AG04449 (cell line): ENCODE results near the gene SOAT2.

Source experiments
- CTCF ChIA-PET: fragments of 350-600 bp; formaldehyde crosslinking; extraction: SDS; loops from one replicate; lab custom pipeline; 2021; ENCODE audit warnings: antibody characterized with exemption; lab: Yijun Ruan, JAX
- POLR2A ChIA-PET: fragments of 400-600, 350-600 bp; formaldehyde crosslinking; extraction: SDS; loops from one replicate; lab custom pipeline; 2020; ENCODE audit warnings: antibody characterized with exemption, inconsistent platforms; lab: Yijun Ruan, JAX
- DNase-seq: peaks from one replicate; pipeline ENCODE4 v3.0.0-alpha.2; 2010; ENCODE audit warnings: low read depth, low spot score
- H3K4me3 ChIP-seq: 2 replicates; pipeline ENCODE4 v1.5.1; 2011; ENCODE audit warnings: low read depth, mild to moderate bottlenecking, control low read depth, low read length
- CTCF ChIP-seq: IDR thresholded peaks from one replicate; pipeline ENCODE4 v1.5.1; 2011; ENCODE audit warnings: mild to moderate bottlenecking, moderate library complexity, low read length, control low read depth, inconsistent platforms; ENCODE audit not compliant: insufficient read depth; ENCODE audit errors: missing control alignments

The SOAT2 gene

DNA sequence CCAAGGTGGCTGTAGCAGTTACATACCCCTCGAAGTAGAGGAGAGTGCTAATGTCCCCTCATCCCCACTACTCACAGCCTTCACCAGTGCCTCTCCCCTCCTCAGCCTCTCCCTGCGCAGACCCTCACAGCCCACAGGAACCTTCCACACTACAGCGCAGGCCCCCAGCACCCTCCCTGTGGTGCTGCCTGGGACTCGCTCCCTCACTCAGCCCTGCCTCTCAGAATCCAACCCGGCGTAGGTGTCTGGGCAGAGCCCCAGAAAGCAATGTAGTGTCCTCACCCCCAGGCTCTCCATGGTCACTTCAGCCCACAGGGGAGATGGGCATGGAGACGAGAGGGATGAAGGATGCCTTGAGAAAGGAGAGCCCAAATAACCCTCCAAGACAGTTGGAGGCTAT lies 66.4 kb downstream of the SOAT2 start:
- no peak for TF ChIP-seq CTCF
- no peak overlapping the region for H3K4me3 ChIP-seq
- DNase-seq: no peak
- CTCF ChIA-PET: interaction anchor here (1.1 to 13.4 kb wide), 2 partner anchors 9 to 70 kb away, joined by 3 to 148 read pairs; no protein-coding TSS in a partner anchor
- POLR2A ChIA-PET: no interaction called here

DNA sequence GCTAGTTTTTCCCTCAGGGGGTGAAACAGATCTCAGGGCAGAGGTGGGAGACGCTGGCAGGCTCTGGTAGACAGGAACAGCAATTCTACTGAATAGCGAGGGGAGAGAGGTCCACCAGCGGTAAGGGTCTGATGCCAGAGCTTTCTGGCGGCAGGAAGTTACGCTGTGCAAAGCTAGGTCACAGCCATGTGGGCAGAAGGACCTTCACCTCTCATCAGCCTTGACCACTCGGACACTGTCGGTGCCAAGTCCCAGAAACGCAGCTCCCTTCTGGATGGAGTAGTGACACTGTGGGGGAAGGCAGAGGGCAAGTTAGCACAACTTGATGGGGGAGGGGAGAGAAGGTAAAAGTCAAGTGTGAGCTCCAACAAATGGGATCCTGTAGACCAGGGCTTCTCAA lies 66.9 kb downstream of the SOAT2 start:
- ChIA-PET POLR2A (no interaction called here), CTCF (interaction anchor here (1.1 to 13.4 kb wide), 2 partner anchors 10 to 71 kb away, joined by 3 to 148 read pairs; no protein-coding TSS in a partner anchor)
- TF ChIP-seq CTCF: no peak
- no peak for DNase-seq
- H3K4me3 ChIP-seq: no peak overlapping the region

DNA sequence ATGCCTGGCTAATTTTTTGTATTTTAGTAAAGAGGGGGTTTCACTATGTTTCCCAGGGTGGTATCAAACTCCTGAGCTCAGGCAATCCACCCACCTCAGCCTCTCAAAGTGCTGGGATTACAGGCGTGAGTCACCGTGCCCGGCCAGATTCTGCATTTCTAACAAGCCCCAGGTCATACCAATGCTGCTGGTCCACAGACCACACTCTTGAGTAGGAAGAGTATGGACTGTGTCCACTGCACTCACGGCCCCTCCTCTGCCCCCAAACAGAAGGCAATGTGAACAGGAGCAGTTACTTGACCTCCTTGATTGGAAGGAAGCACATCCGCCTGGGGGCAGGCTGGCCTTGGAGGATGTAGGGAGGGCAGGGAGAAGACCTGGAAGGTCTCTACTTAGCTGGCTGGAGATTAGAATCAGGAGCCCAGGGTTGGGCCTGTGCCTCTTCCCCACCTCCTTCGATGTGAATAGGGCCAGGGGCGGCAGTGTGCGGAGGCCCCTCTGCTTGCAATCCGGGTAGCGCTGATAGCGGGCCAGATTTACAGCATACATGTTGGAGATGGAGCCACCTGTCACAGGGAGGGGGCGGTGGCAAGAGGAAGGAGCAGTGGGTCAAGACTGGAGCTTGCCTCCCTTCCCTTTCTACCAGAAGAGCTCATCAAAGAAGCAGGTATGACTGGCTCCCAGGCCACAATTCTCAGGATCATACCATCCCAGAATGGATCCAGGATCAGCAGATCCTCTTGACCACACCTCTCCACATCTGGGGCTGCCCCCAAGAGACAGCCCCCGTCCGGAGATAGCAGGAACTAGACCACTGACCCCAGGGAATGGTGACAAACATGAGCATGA lies 67.8 kb downstream of the SOAT2 start:
- no peak for TF ChIP-seq CTCF

DNA sequence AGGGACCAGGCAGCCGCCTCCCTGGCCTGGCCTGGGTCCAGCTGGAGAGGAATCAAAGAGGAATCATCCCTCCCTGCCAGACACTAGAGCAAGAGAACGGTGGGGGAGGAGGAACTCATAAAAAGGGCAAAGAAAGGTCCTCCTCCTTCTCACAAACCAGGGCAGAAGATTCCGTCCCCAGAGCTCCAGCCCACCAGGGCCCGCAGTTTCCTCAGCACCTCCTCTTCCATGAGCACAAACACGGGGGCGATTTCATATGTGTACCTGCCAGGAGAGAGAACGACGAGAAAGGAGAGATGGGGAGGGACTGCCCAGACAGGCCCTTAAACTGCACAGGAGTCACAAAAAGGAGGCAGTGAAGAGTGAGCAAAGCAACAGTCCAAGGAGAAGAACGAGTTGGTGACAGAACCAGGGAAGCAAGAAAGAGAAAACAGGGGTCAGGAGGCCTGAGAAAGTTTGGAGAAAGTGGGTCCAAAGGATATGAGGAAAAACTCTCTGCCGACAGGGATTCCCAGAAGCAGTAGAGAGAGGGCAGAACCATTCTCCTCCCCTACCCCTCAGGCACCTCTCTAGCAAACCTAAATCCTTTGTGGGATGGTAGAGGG lies 68.5 kb downstream of the SOAT2 start:
- TF ChIP-seq CTCF: no peak
- no peak overlapping the region for H3K4me3 ChIP-seq
- POLR2A ChIA-PET: interaction anchor here (0.7 kb wide), 1 partner anchor 8 kb away, joined by 3 read pairs; the partner anchor contains the start of gene ZNF740
- CTCF ChIA-PET: interaction anchor here (0.9 to 13.4 kb wide), 7 partner anchors 9 to 117 kb away, joined by 3 to 148 read pairs (median 5); partner anchors contain the start of genes CSAD and ZNF740
- DNase-seq: no peak

More for the DNA sequence above, 67.8 kb downstream of the SOAT2 start:
- CTCF ChIA-PET: interaction anchor here (0.9 to 13.4 kb wide), 4 partner anchors 9 to 72 kb away, joined by 3 to 148 read pairs (median 8); partner anchors contain the start of genes CSAD and ZNF740
- POLR2A ChIA-PET: no interaction called here
- H3K4me3 ChIP-seq: no peak overlapping the region
- DNase-seq: no peak

DNA sequence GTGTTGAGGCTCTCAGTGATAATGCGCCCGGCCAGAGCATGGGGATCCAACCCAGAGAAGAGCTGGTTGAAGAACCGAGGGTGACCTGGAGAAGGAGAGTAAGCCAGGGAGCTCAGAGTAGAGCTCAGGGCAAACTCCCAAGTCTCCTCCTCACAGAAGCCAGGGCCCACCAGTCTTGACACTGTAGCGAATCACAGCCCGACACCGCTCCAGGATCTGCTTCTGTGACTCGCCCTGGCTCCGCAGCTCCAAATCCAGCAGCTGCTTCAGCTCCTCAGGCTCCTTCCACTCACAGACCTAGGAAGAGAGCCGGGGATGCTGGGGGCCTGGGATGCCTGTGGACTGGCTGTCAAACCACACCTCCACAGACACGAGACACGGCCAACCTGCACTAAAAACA lies 69.1 kb downstream of the SOAT2 start:
- CTCF ChIA-PET: interaction anchor here (1.0 to 13.4 kb wide), 7 partner anchors 9 to 149 kb away, joined by 3 to 148 read pairs (median 5); partner anchors contain the start of genes AAAS, CSAD and ZNF740

More for the DNA sequence above, 69.1 kb downstream of the SOAT2 start:
- no peak for TF ChIP-seq CTCF
- H3K4me3 ChIP-seq: no peak overlapping the region
- POLR2A ChIA-PET: interaction anchor here (0.6 to 1.0 kb wide), 3 partner anchors 8 to 45 kb away, joined by 3 read pairs; partner anchors contain the start of gene ZNF740
- DNase-seq: no peak
